ENCODE measurements around the gene TLE3.
"Not testable (repeated sequence)": the region's sequence is repeated elsewhere in the genome, so short reads cannot be mapped to it uniquely, and the experiment has no call there.

Gene TLE3
- 127 to 212 (median 170) reads per million in 3 experiments for total RNA-seq

DNA sequence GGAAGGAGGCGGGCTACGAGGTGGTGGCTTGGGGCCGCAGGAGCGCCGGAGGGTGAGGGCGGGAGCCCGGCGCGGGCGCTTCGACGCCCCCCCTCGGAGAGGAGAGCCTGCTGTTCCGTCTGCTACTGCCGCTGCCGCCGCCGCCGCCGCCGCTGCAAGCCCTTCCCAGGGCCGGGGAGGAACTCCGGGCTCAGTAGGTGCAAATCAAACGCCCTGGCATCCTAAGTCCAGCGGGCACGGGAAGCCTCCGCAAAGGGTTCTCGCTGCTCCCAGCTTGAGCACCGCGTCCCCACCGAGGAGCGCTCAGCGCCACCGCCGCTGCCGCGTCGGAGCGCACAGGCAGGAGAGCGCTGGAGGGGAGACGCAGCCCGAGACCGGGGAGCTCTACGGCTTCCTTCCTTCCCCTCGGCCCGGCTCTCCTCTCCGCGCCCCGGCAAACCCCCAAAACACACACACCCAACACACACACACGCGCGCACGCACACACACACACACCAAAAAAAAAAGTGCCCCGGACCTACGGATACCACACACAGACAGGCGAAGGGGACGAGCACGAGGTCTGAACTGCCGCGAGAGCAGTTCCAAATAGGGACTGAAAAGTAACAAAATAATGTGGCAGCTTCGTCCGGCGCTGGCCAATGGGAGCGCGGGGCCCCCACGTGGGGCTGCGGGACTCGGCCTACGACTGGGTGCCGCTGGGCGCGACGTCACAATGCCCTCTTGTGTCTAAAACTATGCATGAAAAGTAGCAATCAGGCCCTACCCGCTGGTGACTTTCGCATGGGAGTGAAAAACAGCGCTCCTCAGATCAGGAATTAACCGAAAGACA is at the start of gene TLE3:
Gene TLE3 (minus strand): TSS at position 597 of the 832 bp plus-strand sequence. CDS start 1,119 bp downstream, outside the sequence.
- peak; percentile 98 for DNase-seq

DNA sequence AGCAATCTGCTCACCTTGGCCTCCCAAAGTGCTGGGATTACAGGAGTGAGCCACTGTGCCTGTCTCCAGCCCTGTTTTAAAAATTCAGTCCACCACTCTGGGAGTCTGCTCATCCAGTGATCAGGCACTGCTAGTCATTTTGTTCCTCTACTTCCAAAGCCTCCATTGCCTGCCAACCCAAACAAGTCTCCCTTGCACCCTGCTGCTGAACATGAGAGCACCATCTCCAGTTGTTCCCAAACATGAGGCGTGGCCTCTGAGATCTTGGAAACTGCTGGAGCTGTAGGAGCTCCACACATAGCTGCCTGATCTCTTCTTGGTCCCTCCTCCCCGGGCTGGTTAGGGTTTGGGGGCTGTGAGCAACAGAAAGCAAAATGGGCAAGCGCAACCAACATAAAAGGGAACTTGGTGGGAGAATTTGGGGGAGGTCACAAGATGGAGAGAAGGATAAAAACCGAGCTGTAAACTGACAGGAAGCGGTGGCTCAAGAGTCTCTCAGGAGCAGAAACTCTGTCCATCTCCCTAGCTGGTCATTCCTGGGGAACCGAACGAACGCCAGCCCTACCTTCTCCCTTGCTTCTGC is 49.6 kb upstream of the TLE3 start:
- DNase-seq: no peak

DNA sequence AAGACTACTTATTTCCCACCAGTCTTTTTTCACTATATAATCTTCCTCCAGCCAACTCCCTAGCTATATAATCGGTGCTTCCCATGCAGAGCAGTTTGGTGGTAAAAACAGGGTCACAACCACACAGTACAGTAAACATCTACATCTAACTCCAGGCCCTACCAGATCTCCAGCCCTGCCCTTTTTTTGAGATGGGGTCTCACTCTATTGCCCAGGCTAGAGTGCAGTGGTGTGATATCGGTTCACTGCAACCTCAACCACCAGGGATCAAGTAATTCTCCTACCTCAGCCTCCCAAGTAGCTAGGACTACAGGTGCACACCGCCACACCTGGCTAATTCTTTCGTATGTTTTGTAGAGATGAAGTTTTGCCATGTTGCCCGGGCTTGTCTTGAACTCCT is 49.1 kb upstream of the TLE3 start:
- DNase-seq: no peak

GRCh38 chr15:70146162-70146561 is 48.4 kb upstream of the TLE3 start:
- no peak for DNase-seq

DNA sequence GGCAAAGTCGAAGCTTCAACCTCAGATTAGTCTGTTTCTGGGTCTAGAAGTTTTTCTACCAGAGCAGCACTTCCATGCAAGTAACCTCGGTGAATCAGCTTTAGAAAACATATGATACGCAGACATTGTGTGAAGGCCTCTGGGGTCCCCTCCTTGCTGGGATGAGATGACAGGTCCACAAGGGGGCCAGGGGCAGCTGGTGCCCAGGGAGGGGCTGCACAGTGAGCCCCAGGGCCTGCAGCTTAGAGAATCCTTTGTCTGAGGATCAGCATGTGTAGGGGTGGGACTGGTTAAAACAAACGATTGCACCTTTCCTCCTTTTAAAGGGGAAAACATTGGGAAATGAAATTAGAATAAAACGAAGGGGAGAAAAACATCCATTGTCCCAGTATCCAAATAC is 47.5 kb upstream of the TLE3 start:
- no peak for DNase-seq

GRCh38 chr15:70142322-70143191 is 44.8 kb upstream of the TLE3 start:
- no peak for DNase-seq

DNA sequence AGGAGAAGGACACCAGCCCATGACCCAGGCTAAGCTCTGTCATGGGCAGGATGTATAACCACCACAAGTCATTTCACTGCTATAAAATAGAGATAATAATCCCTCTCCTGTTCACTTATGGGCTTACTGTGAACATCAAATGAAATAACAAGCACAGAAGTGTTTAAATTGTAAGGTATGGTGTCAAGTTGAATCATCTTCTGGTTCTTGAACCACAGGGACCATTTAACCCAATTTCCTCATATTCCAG is 44.3 kb upstream of the TLE3 start:
- DNase-seq: no peak

DNA sequence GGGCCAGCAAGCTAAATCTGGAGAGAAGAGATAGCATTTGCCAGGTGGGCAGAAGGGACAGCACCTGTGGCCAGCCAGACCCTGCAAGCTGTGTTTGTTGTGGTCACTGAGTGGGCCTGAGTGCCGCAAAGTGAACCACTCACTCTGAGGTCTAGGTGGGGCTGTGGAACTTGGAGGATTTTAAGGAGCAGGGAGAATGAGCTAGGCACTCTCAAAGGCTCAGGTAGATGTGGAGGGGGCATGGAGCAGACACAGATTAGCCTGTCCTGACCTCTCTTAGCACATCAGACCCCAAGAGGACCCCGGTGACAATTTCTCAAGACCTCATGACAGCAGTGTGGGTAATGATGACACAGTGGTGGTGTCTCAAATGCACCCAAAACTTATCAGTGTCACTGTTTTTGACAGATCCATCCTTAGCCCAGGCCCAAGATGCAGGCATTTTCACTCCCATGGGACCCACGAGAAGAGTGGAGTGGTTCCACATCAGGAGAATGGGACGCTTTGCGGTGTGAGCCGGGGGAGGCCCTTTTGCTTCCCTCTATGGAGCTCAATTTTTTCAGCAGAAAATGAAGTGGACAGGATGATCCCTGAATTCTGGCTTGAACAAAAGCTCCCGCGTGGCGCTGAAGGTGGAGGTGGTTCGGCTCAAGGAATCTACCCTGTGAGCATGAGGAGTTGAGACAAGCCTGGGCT is 43.8 kb upstream of the TLE3 start:
- no peak for DNase-seq

- DNase-seq: peak; percentile 34
These were observed 43.0 kb upstream of the TLE3 start for GRCh38 chr15:70140543-70141375.

GRCh38 chr15:70140025-70140542 is 42.4 kb upstream of the TLE3 start:
- DNase-seq: no peak

GRCh38 chr15:70137967-70138366 is 40.2 kb upstream of the TLE3 start:
- DNase-seq: no peak

DNA sequence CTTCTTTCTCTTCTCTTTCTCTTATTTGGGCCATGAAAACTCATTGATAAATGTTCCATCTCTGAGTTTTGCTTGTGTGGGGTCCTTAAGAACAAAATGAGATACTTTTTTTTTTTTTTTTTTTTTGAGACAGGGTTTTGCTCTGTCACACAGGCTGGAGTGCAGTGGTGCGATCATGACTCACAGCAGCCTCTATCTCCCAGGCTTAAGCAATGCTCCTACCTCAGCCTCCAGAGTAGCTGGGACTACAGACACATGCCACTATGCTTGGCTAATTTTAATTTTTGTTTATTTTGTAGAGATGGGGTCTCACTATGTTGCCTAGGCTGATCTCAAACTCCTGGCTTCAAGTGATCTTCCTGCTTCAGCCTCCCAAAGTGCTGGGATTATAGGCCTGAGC is 39.3 kb upstream of the TLE3 start:
- DNase-seq: not testable (repeated sequence)

GRCh38 chr15:70133781-70134421 is 36.2 kb upstream of the TLE3 start:
- no peak for DNase-seq

- DNase-seq: no peak
These were observed 35.6 kb upstream of the TLE3 start for GRCh38 chr15:70133296-70133695.

- DNase-seq: no peak
These were observed 34.9 kb upstream of the TLE3 start for GRCh38 chr15:70132571-70132970.

DNA sequence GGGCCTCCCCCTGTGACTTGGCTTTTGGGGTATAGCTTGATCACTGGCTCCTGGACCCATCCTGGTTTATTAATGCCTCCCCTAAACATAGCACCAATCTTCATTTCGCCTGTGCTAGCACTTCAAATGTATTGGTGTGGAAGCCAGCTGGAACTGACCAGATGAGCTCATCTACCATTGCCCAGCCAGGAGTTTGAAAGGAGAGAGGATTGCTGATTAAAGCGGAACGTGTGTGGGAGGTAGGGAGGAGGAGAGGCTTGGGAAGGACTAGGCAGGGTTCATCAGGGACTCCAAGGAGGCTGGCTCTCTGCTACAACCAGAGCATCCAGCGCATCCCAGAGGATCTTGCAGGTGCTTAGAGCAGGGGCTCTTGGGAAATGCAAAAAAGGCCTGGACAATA is 34.4 kb upstream of the TLE3 start:
- DNase-seq: no peak

GRCh38 chr15:70128414-70129140 is 30.9 kb upstream of the TLE3 start:
- DNase-seq: no peak

DNA sequence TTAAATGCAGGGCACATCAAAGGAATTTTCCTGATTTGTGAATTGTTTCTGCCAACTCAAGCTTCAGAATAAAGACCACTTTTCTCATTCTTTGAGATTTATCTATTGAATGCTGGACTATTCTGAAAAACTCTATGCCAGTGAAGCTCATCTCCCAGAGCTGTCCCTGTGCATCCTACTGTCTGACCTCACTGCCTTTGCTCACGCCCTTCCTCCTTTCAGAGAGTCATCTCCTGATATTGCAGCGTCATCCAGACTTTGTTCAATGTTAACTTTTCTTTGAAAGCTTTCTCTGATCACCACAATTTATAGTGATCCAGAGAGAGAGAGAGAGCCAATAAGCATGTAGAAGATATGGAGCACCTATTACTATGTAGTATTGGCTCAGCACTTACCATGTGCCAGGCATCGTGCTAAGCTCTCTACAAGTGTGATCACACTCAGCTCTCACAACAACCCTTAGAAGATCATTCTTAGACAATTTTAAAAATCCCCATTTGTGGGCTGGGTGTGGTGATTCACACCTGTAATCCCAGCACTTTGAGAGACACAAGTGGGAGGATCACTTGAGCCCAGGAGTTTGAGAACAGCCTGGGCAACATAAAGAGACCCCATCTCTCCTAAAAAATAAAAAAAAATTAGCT is 30.2 kb upstream of the TLE3 start:
- no peak for DNase-seq

DNA sequence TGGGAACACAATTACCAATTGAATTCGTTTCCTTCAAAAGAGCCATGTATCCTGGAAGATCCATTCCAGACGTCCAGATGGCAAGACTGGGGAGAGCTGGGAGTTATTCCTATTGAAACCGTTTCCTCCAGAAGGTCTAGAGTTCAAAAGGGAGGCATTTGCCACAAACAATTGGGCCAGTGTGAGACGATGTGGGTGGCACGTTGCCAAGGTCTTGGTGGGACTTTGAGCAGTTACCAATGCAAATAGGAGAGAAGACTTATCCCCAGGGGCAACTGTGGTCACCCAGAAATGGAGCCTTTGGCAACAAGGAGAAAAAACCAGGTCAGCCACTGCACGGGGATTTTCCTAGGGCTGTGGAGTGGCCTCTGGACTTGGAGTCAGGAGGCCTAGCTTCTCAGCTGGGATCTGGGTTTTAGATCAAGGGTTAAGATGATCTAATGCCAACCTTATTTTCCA is 29.6 kb upstream of the TLE3 start:
- DNase-seq: no peak

GRCh38 chr15:70126362-70126761 is 28.6 kb upstream of the TLE3 start:
- no peak for DNase-seq
